GM23248 (cell line): ENCODE measurements around the gene CROCC2. TPM values are rescaled to one million over a fixed set of nuclear protein-coding genes. Genes with fewer than 3 reads are reported as not detected.
A peak's percentile ranks its signal among the peaks of the same experiment; 100 is the strongest.
"Not testable (repeated sequence)": the region's sequence is repeated elsewhere in the genome, so short reads cannot be mapped to it uniquely, and the experiment has no call there.

Source experiments
- DNase-seq: peaks from one replicate; pipeline ENCODE4 v3.0.0-alpha.2; 2015
- H2AFZ ChIP-seq: fragments of 200-600 bp; sonication (generic); 2 replicates; pipeline ENCODE4 v1.6.1; 2016; ENCODE audit warnings: antibody characterized with exemption
- H3F3A ChIP-seq: fragments of 200-600 bp; sonication (generic); 2 replicates; pipeline ENCODE4 v1.6.1; 2016; ENCODE audit warnings: mild to moderate bottlenecking, antibody characterized with exemption, mixed run types; ENCODE audit not compliant: insufficient read depth
- H3K27ac ChIP-seq: fragments of 200-600 bp; sonication (generic); 2 replicates; pipeline ENCODE4 v1.5.1; 2016; ENCODE audit warnings: mild to moderate bottlenecking
- H3K27me3 ChIP-seq: fragments of 200-600 bp; sonication (generic); replicated peaks from 2 replicates; pipeline ENCODE4 v1.6.1; 2016; ENCODE audit warnings: mild to moderate bottlenecking; ENCODE audit not compliant: insufficient read depth
- H3K36me3 ChIP-seq: fragments of 200-600 bp; sonication (generic); 2 replicates; pipeline ENCODE4 v1.6.1; 2016; ENCODE audit warnings: low read depth, mild to moderate bottlenecking
- H3K4me1 ChIP-seq: fragments of 200-600 bp; sonication (generic); 2 replicates; pipeline ENCODE4 v1.6.1; 2016; ENCODE audit warnings: mild to moderate bottlenecking; ENCODE audit not compliant: insufficient read depth
- H3K4me2 ChIP-seq: fragments of 200-600 bp; sonication (generic); one replicate; pipeline ENCODE4 v1.6.1; 2016; ENCODE audit warnings: mild to moderate bottlenecking; ENCODE audit not compliant: unreplicated experiment
- H3K4me3 ChIP-seq: fragments of 200-600 bp; sonication (generic); 2 replicates; pipeline ENCODE4 v1.5.1; 2016; ENCODE audit warnings: mild to moderate bottlenecking
- H3K79me2 ChIP-seq: fragments of 200-600 bp; sonication (generic); 2 replicates; pipeline ENCODE4 v1.6.1; 2016; ENCODE audit warnings: mild to moderate bottlenecking; ENCODE audit not compliant: insufficient read depth
- H3K9ac ChIP-seq: fragments of 200-600 bp; sonication (generic); 2 replicates; pipeline ENCODE4 v1.6.1; 2016; ENCODE audit warnings: mild to moderate bottlenecking
- H3K9me2 ChIP-seq: fragments of 200-600 bp; sonication (generic); 2 replicates; pipeline ENCODE4 v1.6.1; 2016; ENCODE audit warnings: mixed run types, mild to moderate bottlenecking, moderate library complexity; ENCODE audit not compliant: insufficient read depth
- H3K9me3 ChIP-seq: fragments of 200-600 bp; sonication (generic); one replicate; pipeline ENCODE4 v1.6.1; 2017; ENCODE audit warnings: low read depth
- H4K20me1 ChIP-seq: fragments of 200-600 bp; sonication (generic); 2 replicates; pipeline ENCODE4 v1.6.0; 2016; ENCODE audit not compliant: insufficient read depth
- EZH2 ChIP-seq: fragments of 200-600 bp; sonication (generic); IDR thresholded peaks from 2 replicates; pipeline ENCODE4 v1.6.1; 2018; ENCODE audit warnings: antibody characterized with exemption, mild to moderate bottlenecking; ENCODE audit not compliant: insufficient read depth, poor library complexity, severe bottlenecking
- EZH2phosphoT487 ChIP-seq: fragments of 200-600 bp; sonication (generic); IDR thresholded peaks from 2 replicates; pipeline ENCODE4 v1.6.1; 2018; ENCODE audit warnings: antibody characterized with exemption, moderate library complexity, mild to moderate bottlenecking, low read depth; ENCODE audit not compliant: insufficient read depth
- WGBS, 2 experiments: methylation state at CpG; one replicate each; pipeline ENCODE4 v1.1.6; 2015 to 2017; ENCODE audit warnings: low lambda C conversion rate in 2 of 2, low coverage in 1 of 2; ENCODE audit errors: missing lambda C conversion rate in 2 of 2; 5-methylcytosine and 5-hydroxymethylcytosine counted together
- in situ Hi-C: fragments of 300-500 bp; cut with MboI; formaldehyde crosslinking; loops from 2 replicates; pipeline ENCODE4 v1.15.0; 2020
- polyA plus RNA-seq: library from polyadenylated mRNA; unstranded; fragments of >200 nt; fragmentation: Nextera tagmentation; extraction: Ambion mirVana; gene quantifications from 2 replicates; pipeline ENCODE4 v1.2.1, GENCODE V29; 2016
- total RNA-seq: library from RNA; depleted of rRNA; stranded (reverse); fragments of >200 nt; shearing (Covaris generic); gene quantifications from 2 replicates; pipeline ENCODE4 v1.2.3, GENCODE V29; 2014

Gene CROCC2
- total and polyA plus RNA-seq, 2 experiments from 2014 or later: under 0.01 TPM; not detected in 1

DNA sequence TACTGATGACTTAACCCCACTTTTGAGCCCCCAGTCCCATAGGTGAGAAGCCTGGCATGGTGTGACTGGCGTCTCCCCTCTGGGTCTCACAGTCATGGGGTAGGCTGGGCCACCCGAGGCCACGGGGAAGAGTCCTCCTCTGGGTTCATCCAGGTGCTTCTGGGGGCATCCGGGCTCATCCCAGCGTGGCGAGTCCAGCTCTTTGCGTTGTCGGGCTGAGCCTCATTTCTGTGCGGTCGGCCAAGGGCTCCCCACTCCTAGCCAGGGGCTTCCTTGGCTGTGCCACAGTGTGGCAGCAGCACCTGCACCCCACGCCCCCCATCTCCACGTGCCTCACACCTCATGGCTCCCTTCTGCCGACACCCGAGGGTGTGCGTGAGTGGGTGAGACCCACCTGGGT is 64.7 kb downstream of the CROCC2 start:
- in situ Hi-C loops: no loop called here
- H3K9me3 ChIP-seq: no peaks in the 10 kb centered on the region
- no peak overlapping the region for H3K4me2 ChIP-seq
- no peaks in the 10 kb centered on the region for H4K20me1 ChIP-seq
- H3K36me3 ChIP-seq: no peaks in the 10 kb centered on the region
- no peaks in the 10 kb centered on the region for H3K9me2 ChIP-seq
- DNase-seq: no peak
- H3F3A ChIP-seq: no peaks in the 10 kb centered on the region
- H3K9ac ChIP-seq: no peak overlapping the region
- H3K79me2 ChIP-seq: no peaks in the 10 kb centered on the region
- TF ChIP-seq EZH2: no peak
- TF ChIP-seq EZH2phosphoT487: no peak
- peaks cover 2% of the 10 kb centered on the region; the same call in 1 of the 2 replicates for H3K27me3 ChIP-seq
- H3K4me3 ChIP-seq: no peak overlapping the region
- H3K27ac ChIP-seq: no peak overlapping the region
- H3K4me1 ChIP-seq: peaks cover 17% of the 10 kb centered on the region
- WGBS, 2 experiments: 82 to 85% methylated on average over 15 of the region's 15 CpGs
- no peak overlapping the region for H2AFZ ChIP-seq

DNA sequence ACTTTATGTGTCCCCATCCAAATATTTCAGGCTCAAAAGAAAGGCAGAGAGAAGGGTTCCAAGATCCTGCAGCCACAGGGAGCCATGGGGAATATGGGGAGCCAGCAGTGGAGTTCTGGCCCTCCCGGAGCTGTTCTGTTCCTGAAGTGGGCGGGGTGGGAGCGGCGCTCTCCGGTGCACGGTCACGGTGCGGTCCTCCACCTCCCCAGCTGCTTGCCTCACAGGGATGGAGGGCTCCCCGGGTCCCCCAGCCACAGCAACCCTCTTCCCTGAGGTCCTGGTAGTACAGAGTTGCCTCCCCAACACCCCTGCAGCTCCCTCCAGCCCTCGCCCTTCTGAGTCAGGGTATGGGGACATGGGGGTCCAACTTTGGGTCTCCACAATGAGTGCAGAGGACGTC is 66.1 kb downstream of the CROCC2 start:
- Histone ChIP-seq H3K4me1 (peaks cover 17% of the 10 kb centered on the region), H3F3A (no peaks in the 10 kb centered on the region), H3K9ac (peak overlapping the region; percentile 71), H3K9me3 (no peaks in the 10 kb centered on the region), H3K27ac (no peak overlapping the region), H3K27me3 (peaks cover 4% of the 10 kb centered on the region; the same call in 1 of the 2 replicates), H3K4me3 (no peak overlapping the region), H3K79me2 (no peaks in the 10 kb centered on the region), H3K4me2 (peak overlapping the region; percentile 26), H4K20me1 (no peaks in the 10 kb centered on the region), H3K36me3 (no peaks in the 10 kb centered on the region), H3K9me2 (no peaks in the 10 kb centered on the region), H2AFZ (no peak overlapping the region)
- DNase-seq: no peak
- WGBS, 2 experiments: 17 to 22% methylated on average over 10 to 11 of the region's 11 CpGs
- TF ChIP-seq EZH2: no peak
- in situ Hi-C loops: no loop called here

DNA sequence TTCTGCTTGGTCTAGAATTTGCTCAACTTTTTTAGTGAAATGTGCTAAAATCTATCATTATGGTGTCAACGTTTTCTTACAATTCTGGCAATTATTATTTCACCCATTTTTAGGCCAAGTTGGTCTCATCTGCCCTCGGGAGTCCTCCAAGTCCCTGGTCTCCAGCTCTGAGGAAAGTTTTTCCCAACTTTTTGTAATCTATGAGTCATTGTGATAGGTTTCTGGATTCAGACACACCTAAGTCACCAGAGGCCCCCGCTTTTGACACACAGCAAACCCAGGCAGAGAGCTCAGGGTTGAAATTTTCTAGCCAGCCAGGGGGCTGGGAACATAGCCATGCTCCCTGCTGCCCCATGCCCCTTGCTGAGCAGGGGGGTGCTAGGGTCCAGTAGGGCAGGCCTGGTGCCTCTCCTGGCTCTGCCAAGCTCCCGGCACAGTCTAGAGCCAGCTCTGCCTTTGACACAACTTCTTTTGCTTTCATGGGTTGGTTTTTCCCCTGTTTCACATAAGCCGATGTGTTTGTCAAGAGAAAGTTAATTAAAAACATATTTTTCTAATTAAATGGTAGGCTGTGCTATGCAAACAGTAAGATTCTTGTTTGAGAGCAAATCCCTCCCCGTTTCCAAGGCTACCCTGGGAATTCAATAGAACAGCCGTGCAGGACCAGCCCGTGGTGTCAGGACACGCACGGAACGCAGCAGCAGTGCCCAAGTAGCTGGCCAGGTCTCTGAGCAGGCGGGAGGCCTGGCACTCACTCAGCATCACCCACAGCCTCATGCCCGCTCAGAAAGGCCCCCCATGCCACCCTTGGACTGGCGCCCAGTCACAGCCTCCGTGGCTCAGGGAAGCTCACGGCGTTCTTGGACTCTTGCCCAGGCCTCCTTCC is 66.7 kb downstream of the CROCC2 start:
- TF ChIP-seq EZH2phosphoT487 (no peak), EZH2 (no peak)
- H3K79me2 ChIP-seq: no peaks in the 10 kb centered on the region
- in situ Hi-C loops: no loop called here
- H3K27me3 ChIP-seq: peaks cover 4% of the 10 kb centered on the region; the same call in 1 of the 2 replicates
- peak overlapping the region; percentile 71 for H3K9ac ChIP-seq
- peak overlapping the region; percentile 26 for H3K4me2 ChIP-seq
- peak; percentile 86 for DNase-seq
- 5 to 7% methylated on average over 14 to 17 of the region's 17 CpGs for WGBS, 2 experiments
- peaks cover 17% of the 10 kb centered on the region for H3K4me1 ChIP-seq
- no peaks in the 10 kb centered on the region for H3K36me3 ChIP-seq
- H3K9me2 ChIP-seq: no peaks in the 10 kb centered on the region
- H3K4me3 ChIP-seq: 0 out of 2 replicates have a peak overlapping the region, but pooled peaks have one; percentile 32
- peak overlapping the region; percentile 46; the same call in 1 of the 2 replicates for H2AFZ ChIP-seq
- H3K27ac ChIP-seq: peak overlapping the region; percentile 73
- no peaks in the 10 kb centered on the region for H4K20me1 ChIP-seq
- no peaks in the 10 kb centered on the region for H3K9me3 ChIP-seq
- no peaks in the 10 kb centered on the region for H3F3A ChIP-seq

DNA sequence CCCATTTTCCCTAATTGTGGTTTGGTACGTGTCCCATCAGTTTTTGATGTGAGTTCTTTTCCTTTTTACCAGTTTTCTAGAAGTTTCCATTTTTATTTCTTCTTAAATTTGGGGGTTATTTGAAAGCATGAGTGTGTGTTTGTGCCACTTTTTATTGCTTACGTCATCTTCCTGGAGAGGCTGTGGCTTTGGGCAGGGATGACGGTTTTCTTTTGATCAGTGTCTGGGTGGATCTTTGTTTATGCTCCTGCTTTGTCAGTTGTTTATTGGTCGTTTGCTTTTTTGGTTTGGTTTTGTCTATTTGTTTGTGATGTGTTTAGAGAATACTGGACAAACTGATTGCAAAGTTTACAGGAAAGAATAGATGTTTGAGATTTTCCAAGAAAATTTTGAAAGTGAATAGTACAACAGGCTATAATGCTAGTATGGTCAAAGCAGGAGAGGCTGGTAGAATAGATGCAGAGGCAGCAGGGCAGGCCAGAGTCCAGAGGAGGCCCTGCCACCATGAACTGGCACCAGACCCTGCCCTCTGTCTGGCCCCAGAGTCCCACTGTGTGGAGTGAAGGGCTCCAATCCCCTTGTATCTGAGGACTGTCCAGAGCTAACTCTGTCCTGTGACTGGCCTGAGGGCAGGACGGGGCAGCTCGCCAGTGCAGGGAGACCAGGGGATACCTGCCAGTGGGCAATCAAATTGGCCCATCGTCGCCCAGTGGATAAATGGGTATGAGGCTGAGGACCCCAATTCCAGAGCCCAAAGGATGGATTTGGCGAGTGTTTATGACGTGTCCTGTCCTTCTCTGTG is 68.8 kb downstream of the CROCC2 start:
- Histone ChIP-seq H3K9me3 (no peaks in the 10 kb centered on the region), H3K27ac (no peak overlapping the region), H3K4me2 (no peak overlapping the region), H3K9ac (no peak overlapping the region), H3K4me1 (peaks cover 17% of the 10 kb centered on the region), H3K4me3 (no peak overlapping the region), H3F3A (no peaks in the 10 kb centered on the region), H2AFZ (no peak overlapping the region), H3K9me2 (no peaks in the 10 kb centered on the region), H3K79me2 (no peaks in the 10 kb centered on the region), H4K20me1 (no peaks in the 10 kb centered on the region), H3K27me3 (peaks cover 4% of the 10 kb centered on the region; the same call in 1 of the 2 replicates), H3K36me3 (no peaks in the 10 kb centered on the region)
- WGBS, 2 experiments: 67 to 68% methylated on average over 10 of the region's 10 CpGs
- in situ Hi-C loops: no loop called here
- no peak for TF ChIP-seq EZH2phosphoT487
- no peak for TF ChIP-seq EZH2
- DNase-seq: peak; percentile 62

- H3K4me2 ChIP-seq, H3K36me3 ChIP-seq, H4K20me1 ChIP-seq, in situ Hi-C loops, H3K79me2 ChIP-seq, H3K4me3 ChIP-seq, DNase-seq, H3K27ac ChIP-seq, H3K27me3 ChIP-seq, H2AFZ ChIP-seq, H3K9me3 ChIP-seq, H3K9ac ChIP-seq, H3K9me2 ChIP-seq, H3F3A ChIP-seq: not testable (repeated sequence)
- WGBS, 2 experiments: 75 to 77% methylated on average over 4 of the region's 4 CpGs
- peaks cover 17% of the 10 kb centered on the region for H3K4me1 ChIP-seq
These were observed 69.8 kb downstream of the CROCC2 start for GRCh38 chr2:240975903-240976302.
